HG02642 (cell line): Measurements from ENCODE around the gene TSPAN8.
"Not testable (repeated sequence)": the region's sequence is repeated elsewhere in the genome, so short reads cannot be mapped to it uniquely, and the experiment has no call there.

ENCODE experiments used
- ATAC-seq: cut with Tn5 transposase; IDR thresholded peaks from one replicate; pipeline ENCODE4 v1.9.1; 2021; ENCODE audit warnings: mild to moderate bottlenecking; ENCODE audit not compliant: unreplicated experiment, poor library complexity

TSPAN8 gene

GRCh38 chr12:71165780-71166179 is 8.0 kb upstream of the TSPAN8 start:
- not testable (repeated sequence) for ATAC-seq

- ATAC-seq, result no peak
Measured at GRCh38 chr12:71164568-71165197, 6.9 kb upstream of the TSPAN8 start.

GRCh38 chr12:71164166-71164565 is 6.4 kb upstream of the TSPAN8 start:
- no peak for ATAC-seq

GRCh38 chr12:71162832-71163763 is 5.3 kb upstream of the TSPAN8 start:
- ATAC-seq, result no peak

GRCh38 chr12:71161591-71161990 is 3.8 kb upstream of the TSPAN8 start:
- no peak for ATAC-seq

- no peak for ATAC-seq
Measured at GRCh38 chr12:71160585-71160984, 2.8 kb upstream of the TSPAN8 start.

- ATAC-seq, result no peak
Measured at GRCh38 chr12:71159878-71160277, 2.1 kb upstream of the TSPAN8 start.

- ATAC-seq, result no peak
Measured at GRCh38 chr12:71159264-71159663, 1.5 kb upstream of the TSPAN8 start.

- no peak for ATAC-seq
Measured at GRCh38 chr12:71158361-71158882, 623 bp upstream of the TSPAN8 start.

GRCh38 chr12:71155225-71155624 is 2.6 kb downstream of the TSPAN8 start:
- ATAC-seq, result no peak

GRCh38 chr12:71152851-71153250 is 4.9 kb downstream of the TSPAN8 start:
- no peak for ATAC-seq

GRCh38 chr12:71150041-71150440 is 7.8 kb downstream of the TSPAN8 start:
- not testable (repeated sequence) for ATAC-seq

- no peak for ATAC-seq
Measured at GRCh38 chr12:71144682-71145081, 13.1 kb downstream of the TSPAN8 start.

- no peak for ATAC-seq
Measured at GRCh38 chr12:71142956-71143355, 14.8 kb downstream of the TSPAN8 start.

- no peak for ATAC-seq
Measured at GRCh38 chr12:71142016-71142415, 15.8 kb downstream of the TSPAN8 start.

- ATAC-seq, result no peak
Measured at GRCh38 chr12:71141378-71141926, 16.3 kb downstream of the TSPAN8 start.

GRCh38 chr12:71139153-71139735 is 18.6 kb downstream of the TSPAN8 start:
- no peak for ATAC-seq

GRCh38 chr12:71138011-71138410 is 19.8 kb downstream of the TSPAN8 start:
- no peak for ATAC-seq

GRCh38 chr12:71135812-71136176 is 22.0 kb downstream of the TSPAN8 start:
- no peak for ATAC-seq

- no peak for ATAC-seq
Measured at GRCh38 chr12:71135077-71135811, 22.6 kb downstream of the TSPAN8 start.
